Type B pancreatic cell (in vitro differentiated cells): Measurements from ENCODE around the gene C6orf52. TPM values are rescaled to one million over a fixed set of nuclear protein-coding genes. Genes with fewer than 3 reads are reported as not detected.
A peak's percentile ranks its signal among the peaks of the same experiment; 100 is the strongest.
"Not testable (repeated sequence)": the region's sequence is repeated elsewhere in the genome, so short reads cannot be mapped to it uniquely, and the experiment has no call there.

Experiments
- DNase-seq: peaks from one replicate; pipeline ENCODE4 v3.0.0; 2021; ENCODE audit warnings: mixed read lengths; ENCODE audit not compliant: unreplicated experiment; ENCODE audit errors: extremely low spot score
- H3K27ac Mint-ChIP-seq: 2 replicates; pipeline ENCODE4 v1.8.0; 2021; ENCODE audit warnings: mild to moderate bottlenecking, mixed read lengths
- H3K27me3 Mint-ChIP-seq: 2 replicates; pipeline ENCODE4 v1.8.0; 2021; ENCODE audit warnings: mixed read lengths
- H3K36me3 Mint-ChIP-seq: 2 replicates; pipeline ENCODE4 v1.8.0; 2021; ENCODE audit warnings: mixed read lengths
- H3K4me1 Mint-ChIP-seq: one replicate; pipeline ENCODE4 v1.8.0; 2021; ENCODE audit warnings: mixed read lengths; ENCODE audit not compliant: unreplicated experiment
- H3K4me3 Mint-ChIP-seq: 2 replicates; pipeline ENCODE4 v1.8.0; 2021; ENCODE audit warnings: mild to moderate bottlenecking, mixed read lengths
- H3K9me3 Mint-ChIP-seq: 2 replicates; pipeline ENCODE4 v1.8.0; 2021; ENCODE audit warnings: mixed read lengths
- long read RNA-seq: library from polyadenylated mRNA; unstranded; transcript quantifications from one replicate; pipeline ENCODE4 v2.0.0, GENCODE V29; 2020
- total RNA-seq: library from RNA; stranded (reverse); gene quantifications from 2 replicates; pipeline ENCODE4 v1.2.1, GENCODE V29; 2021; ENCODE audit warnings: low replicate concordance
- TF ChIP-seq, protein P1 (sequence below): fragments of 200-600 bp; sonication (generic); conservative IDR thresholded peaks from 2 replicates; pipeline ENCODE4 v1.5.0; 2021; ENCODE audit warnings: antibody characterized with exemption, mild to moderate bottlenecking

Gene C6orf52
- total RNA-seq, result 3.5 and 3.7 TPM in 2 replicates
- long read RNA-seq, partial matches to known transcripts, result 0 of 1 reads
- long read RNA-seq, other reads (novel, unspliced or antisense), result 1 of 1 reads

DNA sequence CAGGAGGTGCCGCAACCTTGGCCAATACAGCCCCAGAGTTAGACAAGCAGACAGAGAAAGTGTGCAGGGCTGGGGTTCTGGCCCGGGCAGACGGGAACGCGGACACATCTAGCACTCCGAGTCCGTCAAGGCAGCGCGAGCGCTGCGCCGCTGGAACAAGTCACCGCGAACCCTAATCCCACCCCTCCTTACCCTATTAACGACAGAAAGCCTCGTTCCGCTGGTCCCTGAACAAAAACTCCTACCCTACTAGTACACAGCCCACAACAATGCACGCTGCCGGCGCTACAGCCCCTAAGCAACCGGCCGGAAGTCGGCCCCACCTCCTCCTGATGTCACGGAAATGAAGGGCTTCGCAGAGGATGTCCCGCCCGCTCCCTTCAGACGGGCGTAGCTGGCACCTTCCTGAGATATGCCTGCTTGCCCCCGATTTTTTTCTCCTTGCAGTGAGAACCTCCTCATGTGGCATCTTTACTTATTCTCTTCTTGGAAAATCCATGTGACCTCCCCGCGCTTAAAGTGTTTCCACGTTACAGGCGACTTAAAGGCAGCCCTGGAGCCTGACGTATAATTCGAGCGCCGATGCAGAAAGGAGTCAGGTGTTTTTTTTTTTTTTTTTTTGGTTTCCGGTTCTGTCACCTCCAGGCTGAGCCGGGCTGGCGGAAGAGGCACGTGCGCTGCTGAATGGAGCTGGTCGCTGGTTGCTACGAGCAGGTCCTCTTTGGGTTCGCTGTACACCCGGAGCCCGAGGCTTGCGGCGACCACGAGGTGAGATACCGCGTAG lies at the start of gene C6orf52, which contains the start of gene PAK1IP1:
Gene C6orf52 (minus strand): TSS at position 315 of the 784 bp plus-strand sequence. CDS start 7,066 bp downstream, outside the sequence.
Gene PAK1IP1 (plus strand): TSS at position 671 of the 784 bp plus-strand sequence. CDS start 14 bp downstream, at position 685.
- H3K36me3 Mint-ChIP-seq, result peaks cover 24% of the 10 kb centered on the region

DNA sequence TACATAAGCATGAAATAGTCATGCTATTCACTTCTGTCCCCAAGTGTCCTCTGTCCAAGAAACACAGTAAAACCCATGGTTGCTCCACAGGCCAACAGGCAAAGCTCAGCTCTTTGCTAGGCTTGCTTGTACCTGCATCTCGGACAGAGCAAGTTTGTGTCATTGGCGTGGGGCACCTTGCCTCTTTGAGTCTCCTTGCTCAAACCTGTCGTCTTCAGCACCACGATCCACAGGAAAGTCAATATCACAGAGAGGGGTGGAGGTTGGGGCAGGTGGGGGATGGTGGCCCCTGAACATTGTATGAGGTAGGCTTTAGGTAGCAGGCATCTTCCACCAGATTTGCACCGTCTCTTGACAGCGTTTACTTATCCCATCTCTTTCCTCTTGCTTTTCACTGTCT lies 49.1 kb upstream of the C6orf52 start:
- no peak overlapping the region for H3K4me3 Mint-ChIP-seq
- DNase-seq, result no peak
- H3K27ac Mint-ChIP-seq, result no peak overlapping the region
- H3K36me3 Mint-ChIP-seq, result peaks cover 3% of the 10 kb centered on the region
- H3K27me3 Mint-ChIP-seq, result no peaks in the 10 kb centered on the region
- no peaks in the 10 kb centered on the region for H3K9me3 Mint-ChIP-seq
- peaks cover 9% of the 10 kb centered on the region for H3K4me1 Mint-ChIP-seq
- TF ChIP-seq, protein P1, sequence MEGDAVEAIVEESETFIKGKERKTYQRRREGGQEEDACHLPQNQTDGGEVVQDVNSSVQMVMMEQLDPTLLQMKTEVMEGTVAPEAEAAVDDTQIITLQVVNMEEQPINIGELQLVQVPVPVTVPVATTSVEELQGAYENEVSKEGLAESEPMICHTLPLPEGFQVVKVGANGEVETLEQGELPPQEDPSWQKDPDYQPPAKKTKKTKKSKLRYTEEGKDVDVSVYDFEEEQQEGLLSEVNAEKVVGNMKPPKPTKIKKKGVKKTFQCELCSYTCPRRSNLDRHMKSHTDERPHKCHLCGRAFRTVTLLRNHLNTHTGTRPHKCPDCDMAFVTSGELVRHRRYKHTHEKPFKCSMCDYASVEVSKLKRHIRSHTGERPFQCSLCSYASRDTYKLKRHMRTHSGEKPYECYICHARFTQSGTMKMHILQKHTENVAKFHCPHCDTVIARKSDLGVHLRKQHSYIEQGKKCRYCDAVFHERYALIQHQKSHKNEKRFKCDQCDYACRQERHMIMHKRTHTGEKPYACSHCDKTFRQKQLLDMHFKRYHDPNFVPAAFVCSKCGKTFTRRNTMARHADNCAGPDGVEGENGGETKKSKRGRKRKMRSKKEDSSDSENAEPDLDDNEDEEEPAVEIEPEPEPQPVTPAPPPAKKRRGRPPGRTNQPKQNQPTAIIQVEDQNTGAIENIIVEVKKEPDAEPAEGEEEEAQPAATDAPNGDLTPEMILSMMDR, result no peak

More for the DNA sequence above, at the start of gene C6orf52, which contains the start of gene PAK1IP1:
- TF ChIP-seq, protein P1, result no peak
- Mint-ChIP-seq H3K9me3 (no peaks in the 10 kb centered on the region), H3K27ac (peak within 1 kb of the TSS; percentile 100), H3K27me3 (peaks cover 6% of the 10 kb centered on the region), H3K4me3 (peak within 1 kb of the TSS; percentile 99), H3K4me1 (peaks cover 29% of the 10 kb centered on the region)
- peak; percentile 88 for DNase-seq

DNA sequence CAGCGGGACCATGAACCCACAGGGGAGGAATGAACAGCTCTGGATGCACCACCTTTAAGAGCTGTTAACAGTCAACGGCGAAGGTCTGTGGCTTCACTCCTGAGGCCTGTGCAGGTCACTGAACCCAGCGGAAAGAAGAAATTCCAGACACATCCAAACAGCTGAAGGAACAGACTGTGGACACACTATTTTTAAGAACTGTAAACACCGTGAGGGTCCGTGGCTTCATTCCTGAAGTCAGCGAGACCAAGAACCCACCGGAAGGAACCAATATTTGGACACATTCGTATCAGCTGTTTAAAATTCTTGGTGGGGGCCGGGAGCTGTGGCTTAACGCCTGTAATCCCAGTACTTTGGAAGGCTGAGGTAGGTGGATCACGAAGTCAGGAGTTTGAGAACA lies 47.8 kb upstream of the C6orf52 start:
- Mint-ChIP-seq H3K27ac (no peak overlapping the region), H3K4me3 (no peak overlapping the region), H3K9me3 (no peaks in the 10 kb centered on the region), H3K36me3 (peaks cover 7% of the 10 kb centered on the region), H3K4me1 (peaks cover 7% of the 10 kb centered on the region), H3K27me3 (no peaks in the 10 kb centered on the region)
- TF ChIP-seq, protein P1, result no peak
- no peak for DNase-seq

DNA sequence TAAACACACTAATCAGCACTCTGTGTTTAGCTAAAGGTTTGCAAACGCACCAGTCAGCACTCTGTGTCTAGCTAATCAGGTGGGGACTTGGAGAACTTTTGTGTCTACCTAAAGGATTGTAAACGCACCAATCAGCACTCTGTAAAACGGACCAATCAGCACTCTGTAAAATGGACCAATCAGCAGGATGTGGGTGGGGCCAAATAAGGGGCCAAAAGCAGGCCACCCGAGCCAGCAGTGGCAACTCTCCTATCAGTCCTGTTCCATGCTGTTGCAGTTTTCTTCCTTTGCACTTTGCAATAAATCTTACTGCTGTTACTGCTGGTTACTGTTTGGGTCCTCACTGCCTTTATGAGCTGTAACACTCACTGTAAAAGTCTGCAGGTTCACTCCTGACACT lies 47.2 kb upstream of the C6orf52 start:
- DNase-seq, H3K4me1 Mint-ChIP-seq, H3K27ac Mint-ChIP-seq, H3K27me3 Mint-ChIP-seq, H3K36me3 Mint-ChIP-seq, H3K4me3 Mint-ChIP-seq, H3K9me3 Mint-ChIP-seq: not testable (repeated sequence)

DNA sequence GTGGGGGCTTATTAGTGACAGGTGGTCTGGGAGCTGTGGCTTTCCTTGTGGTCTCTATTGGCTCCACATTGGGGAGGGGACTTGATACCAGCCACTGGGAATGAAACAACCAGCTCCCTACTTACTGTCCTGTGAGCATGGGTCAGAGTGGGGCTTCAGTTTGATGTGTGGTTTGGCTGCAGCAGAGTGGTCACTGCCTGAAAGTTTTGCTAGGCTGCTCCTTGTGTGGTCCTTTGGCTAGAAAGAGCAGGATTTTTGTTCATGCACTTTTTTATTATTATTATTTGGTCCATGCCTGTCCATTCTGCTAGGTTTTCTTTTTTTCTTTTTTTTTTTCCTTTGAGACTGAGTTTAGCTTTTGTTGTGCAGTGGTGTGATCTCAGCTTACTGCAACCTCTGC lies 45.6 kb upstream of the C6orf52 start:
- no peak for DNase-seq
- H3K9me3 Mint-ChIP-seq, result no peaks in the 10 kb centered on the region
- H3K27ac Mint-ChIP-seq, result no peak overlapping the region
- H3K4me1 Mint-ChIP-seq, result no peaks in the 10 kb centered on the region
- no peak overlapping the region for H3K4me3 Mint-ChIP-seq
- H3K36me3 Mint-ChIP-seq, result peaks cover 7% of the 10 kb centered on the region
- no peaks in the 10 kb centered on the region for H3K27me3 Mint-ChIP-seq
- TF ChIP-seq, protein P1, result no peak

DNA sequence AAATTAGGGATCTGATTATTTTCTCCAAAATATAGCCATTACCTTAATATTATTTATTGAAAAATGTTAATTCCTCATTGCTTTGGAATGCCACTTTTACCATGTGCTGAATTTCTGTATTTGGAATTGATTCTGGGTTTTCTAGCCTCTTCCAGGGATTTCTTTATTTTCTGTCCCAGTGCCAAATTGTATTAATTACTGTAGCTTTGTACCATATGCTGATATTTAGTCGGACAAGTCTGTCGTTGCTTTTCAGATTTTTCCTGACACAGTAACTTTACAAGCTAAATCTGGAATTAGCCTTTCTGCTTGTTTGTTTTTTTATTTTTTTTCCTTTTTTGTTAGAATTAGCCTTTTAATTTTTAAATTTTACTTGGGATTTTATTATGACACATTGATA lies 42.3 kb upstream of the C6orf52 start:
- H3K4me3 Mint-ChIP-seq, result no peak overlapping the region
- TF ChIP-seq, protein P1, result no peak
- H3K4me1 Mint-ChIP-seq, result peaks cover 5% of the 10 kb centered on the region
- no peaks in the 10 kb centered on the region for H3K27me3 Mint-ChIP-seq
- H3K36me3 Mint-ChIP-seq, result peaks cover 23% of the 10 kb centered on the region
- no peak for DNase-seq
- no peak overlapping the region for H3K27ac Mint-ChIP-seq
- no peaks in the 10 kb centered on the region for H3K9me3 Mint-ChIP-seq
